OCI-LY1 (cell line): ENCODE data around the gene CACNA1C.

Experiments
- CTCF ChIP-seq: fragments of 200-600 bp; sonication (generic), shearing (Covaris generic); IDR thresholded peaks from 2 replicates; pipeline ENCODE4 v1.5.1; 2017; ENCODE audit warnings: mild to moderate bottlenecking, antibody characterized with exemption, low read length, moderate library complexity, mixed read lengths
- EZH2 ChIP-seq: fragments of 200-600 bp; sonication (generic), shearing (Covaris generic); IDR thresholded peaks from 2 replicates; pipeline ENCODE4 v1.8.0; 2017; ENCODE audit warnings: borderline replicate concordance, mixed run types, mild to moderate bottlenecking, antibody characterized with exemption, low read length, moderate library complexity, mixed read lengths

GRCh38 chr12:2333491-2334195 lies 280.9 kb downstream of the CACNA1C start:
- TF ChIP-seq EZH2 (no peak), CTCF (no peak)
